Activated naive CD8-positive, alpha-beta T cell treated with anti-CD3 and anti-CD28 coated beads for 36 hours (primary cell): ENCODE measurements around the gene TMEM176A. TPM values are rescaled to one million over a fixed set of nuclear protein-coding genes. Genes with fewer than 3 reads are reported as not detected.
"Not testable (repeated sequence)": the region's sequence is repeated elsewhere in the genome, so short reads cannot be mapped to it uniquely, and the experiment has no call there.

Experiments
- DNase-seq: peaks from one replicate; pipeline ENCODE4 v3.0.0; 2021
- H3K27ac Mint-ChIP-seq: one replicate; pipeline ENCODE4 v1.8.0; 2022; ENCODE audit warnings: mild to moderate bottlenecking, moderate library complexity, mixed read lengths
- H3K27me3 Mint-ChIP-seq: one replicate; pipeline ENCODE4 v1.8.0; 2022; ENCODE audit warnings: mild to moderate bottlenecking, mixed read lengths
- H3K36me3 Mint-ChIP-seq: one replicate; pipeline ENCODE4 v1.8.0; 2021; ENCODE audit warnings: mild to moderate bottlenecking, mixed read lengths
- H3K4me1 Mint-ChIP-seq: one replicate; pipeline ENCODE4 v1.8.0; 2021; ENCODE audit warnings: mixed read lengths
- H3K4me3 Mint-ChIP-seq: one replicate; pipeline ENCODE4 v1.8.0; 2022; ENCODE audit warnings: mild to moderate bottlenecking, moderate library complexity, mixed read lengths
- H3K9me3 Mint-ChIP-seq: one replicate; pipeline ENCODE4 v1.8.0; 2022; ENCODE audit warnings: mixed read lengths
- total RNA-seq, 2 experiments: library from RNA; stranded (reverse); gene quantifications; one replicate each; pipeline ENCODE4 v1.2.3, GENCODE V29; 2021

The TMEM176A gene
- total RNA-seq, 2 experiments from 2014 or later: not detected

- H3K9me3 Mint-ChIP-seq: no peaks in the 10 kb centered on the region
- H3K27me3 Mint-ChIP-seq: peaks cover 59% of the 10 kb centered on the region
- H3K4me3 Mint-ChIP-seq: peak within 1 kb of the TSS; percentile 38
- no peak for DNase-seq
- no peak within 1 kb of the TSS for H3K27ac Mint-ChIP-seq
- no peaks in the 10 kb centered on the region for H3K36me3 Mint-ChIP-seq
- H3K4me1 Mint-ChIP-seq: peaks cover 1% of the 10 kb centered on the region
Observed at GRCh38 chr7:150799741-150800580, 608 bp upstream of the TMEM176A start, which contains the start of gene TMEM176B. Gene TMEM176B, minus strand, starts transcription at chr7:150800364. Its CDS starts 3,795 bp downstream, at chr7:150796569.

GRCh38 chr7:150801242-150801945, 825 bp downstream of the TMEM176A start:
- Mint-ChIP-seq H3K9me3 (no peaks in the 10 kb centered on the region), H3K4me3 (no peak overlapping the region), H3K27ac (no peak overlapping the region), H3K4me1 (peaks cover 1% of the 10 kb centered on the region), H3K27me3 (peaks cover 56% of the 10 kb centered on the region), H3K36me3 (no peaks in the 10 kb centered on the region)
- DNase-seq: no peak

GRCh38 chr7:150801946-150802771, 1.6 kb downstream of the TMEM176A start:
- Mint-ChIP-seq H3K27me3 (peaks cover 56% of the 10 kb centered on the region), H3K36me3 (no peaks in the 10 kb centered on the region), H3K4me1 (peaks cover 1% of the 10 kb centered on the region), H3K27ac (no peak overlapping the region), H3K4me3 (peak overlapping the region; percentile 16), H3K9me3 (no peaks in the 10 kb centered on the region)
- DNase-seq: no peak

GRCh38 chr7:150803161-150803860, 2.7 kb downstream of the TMEM176A start:
- no peak overlapping the region for H3K27ac Mint-ChIP-seq
- H3K36me3 Mint-ChIP-seq: no peaks in the 10 kb centered on the region
- H3K4me3 Mint-ChIP-seq: no peak overlapping the region

GRCh38 chr7:150804802-150805201, 4.2 kb downstream of the TMEM176A start:
- H3K4me1 Mint-ChIP-seq: peaks cover 1% of the 10 kb centered on the region
- no peak overlapping the region for H3K27ac Mint-ChIP-seq
- peaks cover 43% of the 10 kb centered on the region for H3K27me3 Mint-ChIP-seq
- no peak overlapping the region for H3K4me3 Mint-ChIP-seq
- DNase-seq: no peak
- no peaks in the 10 kb centered on the region for H3K36me3 Mint-ChIP-seq
- H3K9me3 Mint-ChIP-seq: no peaks in the 10 kb centered on the region

More at GRCh38 chr7:150803161-150803860, 2.7 kb downstream of the TMEM176A start:
- Mint-ChIP-seq H3K4me1 (peaks cover 1% of the 10 kb centered on the region), H3K27me3 (peaks cover 51% of the 10 kb centered on the region), H3K9me3 (no peaks in the 10 kb centered on the region)
- DNase-seq: no peak

GRCh38 chr7:150805864-150806263, 5.3 kb downstream of the TMEM176A start:
- H3K27me3 Mint-ChIP-seq: peaks cover 37% of the 10 kb centered on the region

GRCh38 chr7:150806454-150806853, 5.9 kb downstream of the TMEM176A start:
- no peaks in the 10 kb centered on the region for H3K36me3 Mint-ChIP-seq
- no peak for DNase-seq

More at GRCh38 chr7:150805864-150806263, 5.3 kb downstream of the TMEM176A start:
- Mint-ChIP-seq H3K27ac (no peak overlapping the region), H3K9me3 (no peaks in the 10 kb centered on the region), H3K4me1 (peaks cover 1% of the 10 kb centered on the region), H3K36me3 (no peaks in the 10 kb centered on the region), H3K4me3 (no peak overlapping the region)
- DNase-seq: no peak

GRCh38 chr7:150806863-150807262, 6.3 kb downstream of the TMEM176A start:
- Mint-ChIP-seq H3K9me3 (no peaks in the 10 kb centered on the region), H3K4me3 (no peak overlapping the region), H3K4me1 (no peaks in the 10 kb centered on the region), H3K36me3 (no peaks in the 10 kb centered on the region), H3K27me3 (peaks cover 27% of the 10 kb centered on the region), H3K27ac (no peak overlapping the region)
- no peak for DNase-seq

More at GRCh38 chr7:150806454-150806853, 5.9 kb downstream of the TMEM176A start:
- peaks cover 31% of the 10 kb centered on the region for H3K27me3 Mint-ChIP-seq
- no peak overlapping the region for H3K27ac Mint-ChIP-seq
- H3K9me3 Mint-ChIP-seq: no peaks in the 10 kb centered on the region
- no peaks in the 10 kb centered on the region for H3K4me1 Mint-ChIP-seq
- H3K4me3 Mint-ChIP-seq: no peak overlapping the region

- H3K9me3 Mint-ChIP-seq, H3K4me3 Mint-ChIP-seq, H3K4me1 Mint-ChIP-seq, H3K36me3 Mint-ChIP-seq, DNase-seq, H3K27ac Mint-ChIP-seq: not testable (repeated sequence)
- peaks cover 26% of the 10 kb centered on the region for H3K27me3 Mint-ChIP-seq
Observed at GRCh38 chr7:150807616-150808438, 7.3 kb downstream of the TMEM176A start.

- no peak overlapping the region for H3K27ac Mint-ChIP-seq
- DNase-seq: no peak
- H3K4me1 Mint-ChIP-seq: no peaks in the 10 kb centered on the region
- H3K36me3 Mint-ChIP-seq: no peaks in the 10 kb centered on the region
- peaks cover 41% of the 10 kb centered on the region for H3K27me3 Mint-ChIP-seq
- no peak overlapping the region for H3K4me3 Mint-ChIP-seq
- H3K9me3 Mint-ChIP-seq: peaks cover 11% of the 10 kb centered on the region
Observed at GRCh38 chr7:150814328-150815001, 13.9 kb downstream of the TMEM176A start.

- Mint-ChIP-seq H3K36me3 (no peaks in the 10 kb centered on the region), H3K4me1 (no peaks in the 10 kb centered on the region), H3K4me3 (no peak overlapping the region), H3K27ac (no peak overlapping the region), H3K9me3 (peaks cover 11% of the 10 kb centered on the region), H3K27me3 (peaks cover 35% of the 10 kb centered on the region)
- DNase-seq: no peak
Observed at GRCh38 chr7:150818971-150819370, 18.4 kb downstream of the TMEM176A start.

GRCh38 chr7:150820148-150820547, 19.6 kb downstream of the TMEM176A start:
- H3K4me3 Mint-ChIP-seq: no peak overlapping the region
- H3K27ac Mint-ChIP-seq: no peak overlapping the region
- H3K4me1 Mint-ChIP-seq: no peaks in the 10 kb centered on the region
- no peaks in the 10 kb centered on the region for H3K36me3 Mint-ChIP-seq
- H3K27me3 Mint-ChIP-seq: peaks cover 35% of the 10 kb centered on the region
- H3K9me3 Mint-ChIP-seq: peaks cover 11% of the 10 kb centered on the region
- DNase-seq: no peak

GRCh38 chr7:150820578-150821198, 20.1 kb downstream of the TMEM176A start:
- Mint-ChIP-seq H3K4me3 (no peak overlapping the region), H3K9me3 (peaks cover 9% of the 10 kb centered on the region), H3K4me1 (no peaks in the 10 kb centered on the region), H3K27ac (no peak overlapping the region), H3K27me3 (peaks cover 33% of the 10 kb centered on the region), H3K36me3 (no peaks in the 10 kb centered on the region)
- no peak for DNase-seq
